ENCODE measurements around the gene NOL9.

NOL9 gene

DNA sequence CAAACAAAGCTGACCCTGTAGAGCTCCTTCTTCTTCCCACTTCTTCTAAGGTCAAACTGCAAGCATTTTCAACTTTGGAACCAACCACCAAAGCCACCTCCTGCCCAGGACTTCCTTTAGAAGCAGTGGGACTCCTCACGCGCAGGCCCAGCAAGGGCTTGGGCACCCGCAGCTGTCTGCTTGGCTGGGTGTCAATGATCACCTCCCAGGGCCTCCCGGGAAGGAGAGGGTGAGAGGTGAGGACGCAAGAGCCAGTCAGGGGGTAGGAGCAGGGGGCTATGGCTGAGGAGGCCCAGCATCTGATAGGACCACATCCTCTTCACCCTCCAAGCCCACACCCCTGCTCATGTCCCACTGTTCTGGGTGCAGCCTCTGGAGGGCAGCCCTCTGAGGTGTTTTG is 38.1 kb upstream of the NOL9 start:
- TF ChIP-seq, protein P1, sequence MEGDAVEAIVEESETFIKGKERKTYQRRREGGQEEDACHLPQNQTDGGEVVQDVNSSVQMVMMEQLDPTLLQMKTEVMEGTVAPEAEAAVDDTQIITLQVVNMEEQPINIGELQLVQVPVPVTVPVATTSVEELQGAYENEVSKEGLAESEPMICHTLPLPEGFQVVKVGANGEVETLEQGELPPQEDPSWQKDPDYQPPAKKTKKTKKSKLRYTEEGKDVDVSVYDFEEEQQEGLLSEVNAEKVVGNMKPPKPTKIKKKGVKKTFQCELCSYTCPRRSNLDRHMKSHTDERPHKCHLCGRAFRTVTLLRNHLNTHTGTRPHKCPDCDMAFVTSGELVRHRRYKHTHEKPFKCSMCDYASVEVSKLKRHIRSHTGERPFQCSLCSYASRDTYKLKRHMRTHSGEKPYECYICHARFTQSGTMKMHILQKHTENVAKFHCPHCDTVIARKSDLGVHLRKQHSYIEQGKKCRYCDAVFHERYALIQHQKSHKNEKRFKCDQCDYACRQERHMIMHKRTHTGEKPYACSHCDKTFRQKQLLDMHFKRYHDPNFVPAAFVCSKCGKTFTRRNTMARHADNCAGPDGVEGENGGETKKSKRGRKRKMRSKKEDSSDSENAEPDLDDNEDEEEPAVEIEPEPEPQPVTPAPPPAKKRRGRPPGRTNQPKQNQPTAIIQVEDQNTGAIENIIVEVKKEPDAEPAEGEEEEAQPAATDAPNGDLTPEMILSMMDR (IDR thresholded peaks at IDR 0.05), result no peak

DNA sequence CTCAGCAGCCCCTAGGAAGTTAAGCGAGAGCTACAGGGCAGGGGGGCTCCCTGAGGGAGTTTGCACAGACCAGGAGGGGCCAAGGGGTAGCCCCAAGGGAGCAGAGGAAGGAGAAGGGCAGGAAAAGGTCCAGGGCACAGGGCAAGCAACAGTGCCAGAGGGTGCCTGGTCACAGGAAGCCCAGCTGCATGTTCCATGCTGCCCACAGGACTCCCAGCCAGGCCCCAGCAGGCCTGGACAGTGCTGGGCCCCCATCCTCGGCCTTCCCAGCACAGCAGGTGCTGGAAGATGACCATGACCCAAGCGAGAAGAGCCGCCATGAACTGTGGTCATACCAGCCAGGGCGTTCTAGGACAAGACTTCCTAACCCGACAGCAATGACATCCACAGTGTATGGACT is 37.3 kb upstream of the NOL9 start:
- TF ChIP-seq, protein P1 (IDR thresholded peaks at IDR 0.05), result no peak

DNA sequence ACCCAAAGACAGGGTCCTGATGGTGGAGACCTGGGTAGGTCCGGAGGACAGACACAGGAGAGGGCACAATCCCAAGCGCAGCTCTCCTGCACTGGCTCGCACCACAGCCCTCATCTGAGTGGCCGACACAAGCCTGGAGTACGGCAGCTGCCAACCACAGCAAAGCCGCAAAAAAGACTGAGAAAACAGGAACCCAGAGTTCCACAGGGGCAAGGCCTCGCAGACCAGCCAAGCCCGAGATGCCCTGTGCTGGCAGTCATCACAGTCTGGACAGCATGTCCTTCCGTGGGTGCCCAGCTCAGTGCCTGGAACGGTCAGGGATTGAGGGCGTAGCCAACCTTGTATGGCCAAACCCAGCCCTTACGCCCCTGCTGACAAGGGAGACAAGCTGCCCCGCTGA is 36.9 kb upstream of the NOL9 start:
- TF ChIP-seq, protein P1 (IDR thresholded peaks at IDR 0.05), result no peak

DNA sequence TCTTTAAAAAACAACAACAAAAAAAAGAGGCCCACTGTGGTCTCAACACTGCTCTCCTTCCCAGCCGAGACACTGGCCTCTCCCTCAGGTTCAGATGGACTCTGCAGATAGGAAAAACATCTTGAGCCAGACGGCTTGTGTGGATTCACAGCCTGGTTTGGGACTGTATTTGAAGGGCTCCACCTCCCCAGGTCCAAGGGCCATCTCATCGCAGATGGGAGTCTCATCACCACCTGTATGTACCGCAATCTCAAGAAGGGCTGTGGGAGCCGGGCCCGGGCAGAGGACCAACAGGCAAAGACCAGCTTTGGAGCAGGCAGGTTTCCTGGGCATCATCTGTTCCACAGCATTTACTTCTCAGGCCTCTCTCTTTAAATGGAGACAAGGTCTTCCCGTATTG is 35.7 kb upstream of the NOL9 start:
- TF ChIP-seq, protein P1 (IDR thresholded peaks at IDR 0.05), result no peak

DNA sequence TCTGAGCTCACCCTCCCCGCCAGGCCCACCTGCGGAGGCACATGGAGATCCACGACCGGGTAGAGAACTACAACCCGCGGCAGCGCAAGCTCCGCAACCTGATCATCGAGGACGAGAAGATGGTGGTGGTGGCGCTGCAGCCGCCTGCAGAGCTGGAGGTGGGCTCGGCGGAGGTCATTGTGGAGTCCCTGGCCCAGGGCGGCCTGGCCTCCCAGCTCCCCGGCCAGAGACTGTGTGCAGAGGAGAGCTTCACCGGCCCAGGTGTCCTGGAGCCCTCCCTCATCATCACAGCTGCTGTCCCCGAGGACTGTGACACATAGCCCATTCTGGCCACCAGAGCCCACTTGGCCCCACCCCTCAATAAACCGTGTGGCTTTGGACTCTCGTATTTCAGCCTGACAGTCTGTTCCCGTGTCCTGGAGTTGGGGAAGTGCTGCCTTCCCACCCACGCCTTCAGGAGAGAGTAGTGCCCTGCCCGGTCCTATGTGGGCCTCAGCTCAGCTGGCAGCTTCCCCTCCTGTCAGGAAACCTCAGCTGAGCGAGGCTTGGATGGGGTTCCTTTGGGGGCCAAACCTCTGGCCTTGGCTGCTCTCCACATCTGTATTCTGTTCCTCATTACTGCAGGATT is 34.7 kb upstream of the NOL9 start:
- TF ChIP-seq, protein P1 (IDR thresholded peaks at IDR 0.05), result no peak

DNA sequence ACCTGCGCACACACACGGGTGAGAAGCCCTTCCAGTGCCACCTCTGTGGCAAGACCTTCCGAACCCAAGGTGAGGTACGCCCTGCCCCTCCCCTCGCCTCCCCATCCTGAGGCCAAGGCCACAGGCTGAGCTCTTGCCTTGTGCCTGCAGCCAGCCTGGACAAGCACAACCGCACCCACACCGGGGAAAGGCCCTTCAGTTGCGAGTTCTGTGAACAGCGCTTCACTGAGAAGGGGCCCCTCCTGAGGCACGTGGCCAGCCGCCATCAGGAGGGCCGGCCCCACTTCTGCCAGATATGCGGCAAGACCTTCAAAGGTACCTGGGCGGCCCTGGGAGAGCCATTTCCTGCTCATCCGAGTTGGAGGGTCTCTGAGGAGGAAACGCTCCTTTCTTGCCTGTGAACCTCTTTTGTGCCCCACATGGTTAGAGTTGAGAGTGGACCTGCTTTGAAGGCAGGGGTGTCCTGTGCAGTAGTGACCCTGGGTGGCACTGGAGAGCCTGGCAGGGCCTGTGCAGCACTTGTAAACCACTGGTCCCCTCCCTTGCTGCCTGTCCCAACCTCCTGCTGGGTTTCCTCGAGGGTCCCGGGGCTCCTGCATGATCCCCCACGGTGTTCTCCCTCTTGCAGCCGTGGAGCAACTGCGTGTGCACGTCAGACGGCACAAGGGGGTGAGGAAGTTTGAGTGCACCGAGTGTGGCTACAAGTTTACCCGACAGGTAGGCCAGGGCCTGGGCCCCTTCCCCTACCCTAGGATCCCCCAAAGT is 34.0 kb upstream of the NOL9 start:
- TF ChIP-seq, protein P1 (IDR thresholded peaks at IDR 0.05), result no peak

DNA sequence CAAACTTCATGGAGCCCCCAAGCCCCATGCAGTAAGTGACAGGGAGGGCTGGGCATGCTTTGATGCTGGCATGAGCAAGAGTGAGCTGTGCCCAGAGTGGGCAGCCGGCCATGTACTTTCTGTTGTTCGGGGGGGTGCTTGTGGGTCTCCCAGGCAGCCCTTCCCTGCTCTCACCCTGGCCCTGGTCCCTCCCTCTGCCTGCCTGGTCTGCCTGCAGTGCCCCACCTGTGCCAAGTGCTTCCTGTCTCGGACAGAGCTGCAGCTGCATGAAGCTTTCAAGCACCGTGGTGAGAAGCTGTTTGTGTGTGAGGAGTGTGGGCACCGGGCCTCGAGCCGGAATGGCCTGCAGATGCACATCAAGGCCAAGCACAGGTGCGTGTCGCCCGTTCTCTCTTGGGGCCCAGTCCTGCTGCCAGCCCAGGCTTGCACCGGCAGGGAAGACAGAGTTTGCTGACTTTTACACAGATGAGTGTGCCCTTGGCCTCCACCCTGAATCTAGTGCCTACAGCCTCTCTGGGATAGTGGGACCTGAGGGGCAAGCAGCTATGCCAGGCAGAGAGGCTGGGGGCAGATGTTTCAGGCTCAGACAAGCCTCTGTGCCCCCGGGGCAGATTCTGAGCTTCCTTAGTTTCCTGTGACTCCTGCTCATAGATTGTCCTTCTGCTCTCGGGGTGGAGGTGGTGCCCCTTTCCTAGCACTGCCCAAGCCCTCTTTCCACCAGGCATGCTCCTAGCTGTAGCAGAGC is 33.1 kb upstream of the NOL9 start:
- TF ChIP-seq, protein P1 (IDR thresholded peaks at IDR 0.05), result no peak

Measured in LNCAP (cell line).